NCI-H460 (cell line): ENCODE data around the gene PIP4K2C. TPM values are rescaled to one million over a fixed set of nuclear protein-coding genes. Genes with fewer than 3 reads are reported as not detected.
"Not testable (repeated sequence)": the region's sequence is repeated elsewhere in the genome, so short reads cannot be mapped to it uniquely, and the experiment has no call there.

ENCODE experiments used
- DNase-seq: peaks from one replicate; pipeline ENCODE4 v3.0.0-alpha.2; 2016; ENCODE audit warnings: low read depth; ENCODE audit errors: extremely low read depth
- total RNA-seq: library from RNA; depleted of rRNA; stranded (reverse); fragments of >200 nt; shearing (Covaris generic); gene quantifications from 2 replicates; pipeline ENCODE4 v1.2.3, GENCODE V29; 2014

PIP4K2C gene
- total RNA-seq, 1 experiment from 2014 or later, result 39.8 TPM

- DNase-seq, result no peak
Observed at GRCh38 chr12:57606821-57607220, 15.8 kb downstream of the PIP4K2C start.

- no peak for DNase-seq
Observed at GRCh38 chr12:57607958-57608663, 17.1 kb downstream of the PIP4K2C start.

- DNase-seq, result no peak
Observed at GRCh38 chr12:57609101-57609780, 18.2 kb downstream of the PIP4K2C start.

- no peak for DNase-seq
Observed at GRCh38 chr12:57609781-57610553, 19.0 kb downstream of the PIP4K2C start.

- no peak for DNase-seq
Observed at GRCh38 chr12:57610554-57611107, 19.6 kb downstream of the PIP4K2C start.

GRCh38 chr12:57611108-57611826 is 20.3 kb downstream of the PIP4K2C start, which contains the start of gene ARHGEF25:
Gene ARHGEF25, plus strand, starts transcription at chr12:57611435. Its CDS starts 460 bp downstream, at chr12:57611895.
- DNase-seq, result no peak

- no peak for DNase-seq
Observed at GRCh38 chr12:57611827-57612710, 21.1 kb downstream of the PIP4K2C start.

- DNase-seq, result no peak
Observed at GRCh38 chr12:57612711-57613426, 21.9 kb downstream of the PIP4K2C start.

- DNase-seq, result no peak
Observed at GRCh38 chr12:57613427-57614109, 22.6 kb downstream of the PIP4K2C start.

GRCh38 chr12:57614178-57614947 is 23.4 kb downstream of the PIP4K2C start:
- no peak for DNase-seq

- DNase-seq, result no peak
Observed at GRCh38 chr12:57614948-57615500, 24.0 kb downstream of the PIP4K2C start.

- DNase-seq, result no peak
Observed at GRCh38 chr12:57615637-57616036, 24.6 kb downstream of the PIP4K2C start.

GRCh38 chr12:57616383-57617101 is 25.6 kb downstream of the PIP4K2C start:
- DNase-seq, result no peak

- no peak for DNase-seq
Observed at GRCh38 chr12:57617942-57618341, 26.9 kb downstream of the PIP4K2C start.

GRCh38 chr12:57618431-57618830 is 27.4 kb downstream of the PIP4K2C start:
- DNase-seq, result not testable (repeated sequence)

GRCh38 chr12:57618966-57619433 is 28.0 kb downstream of the PIP4K2C start:
- DNase-seq, result no peak
